ENCODE measurements around the gene NCF2. TPM values are rescaled to one million over a fixed set of nuclear protein-coding genes. Genes with fewer than 3 reads are reported as not detected.

Gene NCF2
- total RNA-seq, 4 donors from 2014 or later = 20.4 to 85.0 (median 44.4) TPM

GRCh38 chr1:183522104-183522503, 68.2 kb downstream of the NCF2 start:
- no peak for TF ChIP-seq CTCF (IDR thresholded peaks at IDR 0.05)
- ATAC-seq (ENCODE audit: low FRiP score) = no peak
- no peak for DNase-seq (ENCODE audit: low spot score)

GRCh38 chr1:183520379-183520778, 69.9 kb downstream of the NCF2 start:
- DNase-seq (ENCODE audit: low spot score) (no peak), ATAC-seq (ENCODE audit: low FRiP score) (no peak)
- no peak for TF ChIP-seq CTCF (IDR thresholded peaks at IDR 0.05)

- no peak for DNase-seq (ENCODE audit: low spot score)
- no peak for TF ChIP-seq CTCF (IDR thresholded peaks at IDR 0.05)
- no peak for ATAC-seq (ENCODE audit: low FRiP score)
Observed at GRCh38 chr1:183517401-183517800, 72.9 kb downstream of the NCF2 start.

GRCh38 chr1:183516725-183517124, 73.5 kb downstream of the NCF2 start:
- DNase-seq (ENCODE audit: low spot score) (no peak), ATAC-seq (ENCODE audit: low FRiP score) (no peak)

GRCh38 chr1:183515002-183515689, 75.1 kb downstream of the NCF2 start:
- no peak for TF ChIP-seq CTCF (IDR thresholded peaks at IDR 0.05)
- ATAC-seq (ENCODE audit: low FRiP score) (no peak), DNase-seq (ENCODE audit: low spot score) (no peak)

More at GRCh38 chr1:183516725-183517124, 73.5 kb downstream of the NCF2 start:
- TF ChIP-seq CTCF (IDR thresholded peaks at IDR 0.05) = no peak

- ATAC-seq (ENCODE audit: low FRiP score) = no peak
- DNase-seq (ENCODE audit: low spot score) = no peak
- TF ChIP-seq CTCF (IDR thresholded peaks at IDR 0.05) = no peak
Observed at GRCh38 chr1:183514235-183514634, 76.0 kb downstream of the NCF2 start.

- no peak for TF ChIP-seq CTCF (IDR thresholded peaks at IDR 0.05)
- ATAC-seq (ENCODE audit: low FRiP score) = no peak
- DNase-seq (ENCODE audit: low spot score) = no peak
Observed at GRCh38 chr1:183512450-183512849, 77.8 kb downstream of the NCF2 start.
